Measurements from ENCODE around the gene IL17REL.
A peak's percentile ranks its signal among the peaks of the same experiment; 100 is the strongest.
"Not testable (repeated sequence)": the region's sequence is repeated elsewhere in the genome, so short reads cannot be mapped to it uniquely, and the experiment has no call there.

The IL17REL gene

GRCh38 chr22:50001388-50002231, 11.0 kb downstream of the IL17REL start:
- DNase-seq: no peak

GRCh38 chr22:50000587-50001387, 11.8 kb downstream of the IL17REL start:
- no peak for DNase-seq

- DNase-seq: no peak
Measured at GRCh38 chr22:49999946-50000586, 12.5 kb downstream of the IL17REL start.

- DNase-seq: no peak
Measured at GRCh38 chr22:49999063-49999945, 13.3 kb downstream of the IL17REL start.

GRCh38 chr22:49998718-49999062, 13.9 kb downstream of the IL17REL start:
- no peak for DNase-seq

- DNase-seq: no peak
Measured at GRCh38 chr22:49997932-49998717, 14.4 kb downstream of the IL17REL start.

GRCh38 chr22:49997251-49997599, 15.3 kb downstream of the IL17REL start:
- DNase-seq: no peak

- DNase-seq: no peak
Measured at GRCh38 chr22:49996518-49997250, 15.9 kb downstream of the IL17REL start.

- DNase-seq: no peak
Measured at GRCh38 chr22:49996119-49996517, 16.4 kb downstream of the IL17REL start.

- no peak for DNase-seq
Measured at GRCh38 chr22:49995361-49996118, 17.0 kb downstream of the IL17REL start.

- no peak for DNase-seq
Measured at GRCh38 chr22:49995041-49995360, 17.6 kb downstream of the IL17REL start.

- no peak for DNase-seq
Measured at GRCh38 chr22:49994361-49995040, 18.1 kb downstream of the IL17REL start.

GRCh38 chr22:49993649-49994360, 18.8 kb downstream of the IL17REL start:
- no peak for DNase-seq

- peak; percentile 77 for DNase-seq
Measured at GRCh38 chr22:49992921-49993648, 19.5 kb downstream of the IL17REL start.

- no peak for DNase-seq
Measured at GRCh38 chr22:49991907-49992533, 20.5 kb downstream of the IL17REL start.

GRCh38 chr22:49991167-49991566, 21.4 kb downstream of the IL17REL start:
- no peak for DNase-seq

GRCh38 chr22:49989826-49990225, 22.7 kb downstream of the IL17REL start:
- DNase-seq: not testable (repeated sequence)

GRCh38 chr22:49986325-49986724, 26.2 kb downstream of the IL17REL start:
- no peak for DNase-seq

All from activated naive CD4-positive, alpha-beta T cell treated with Interleukin-2 at 50 U/mL for 16 hours (primary cell).